ENCODE measurements around the gene PARVA. TPM values are rescaled to one million over a fixed set of nuclear protein-coding genes. Genes with fewer than 3 reads are reported as not detected.

PARVA gene
- total RNA-seq, result 33.6 and 39.2 TPM in 2 replicates

GRCh38 chr11:12377106-12377823 lies at the start of gene PARVA:
Gene PARVA, plus strand, starts transcription at chr11:12377571. Its CDS starts 77 bp downstream, at chr11:12377648.

All from mesangial cell (primary cell).